Endothelial cell of umbilical vein (primary cell): ENCODE results near the gene MPIG6B. TPM values are rescaled to one million over a fixed set of nuclear protein-coding genes. Genes with fewer than 3 reads are reported as not detected.

Source experiments
- BruUV-seq: library from RNA; stranded (reverse); fragments of 400-500 nt; replicated peaks from 2 replicates; lab custom pipeline; 2021; lab: Mats Ljungman, UMichigan
- CTCF ChIA-PET: fragments of 300-600, 350-600 bp; sonication (Branson Sonifier 250); formaldehyde crosslinking; loops from one replicate; lab custom pipeline; 2021; ENCODE audit warnings: antibody characterized with exemption, inconsistent platforms; lab: Charles Lee
- POLR2A ChIA-PET: fragments of 300-600, 350-600 bp; sonication (Branson Sonifier 250); formaldehyde crosslinking; loops from one replicate; lab custom pipeline; 2021; ENCODE audit warnings: antibody characterized with exemption, inconsistent platforms; lab: Charles Lee
- DNase-seq: peaks from one replicate; pipeline ENCODE4 v3.0.0-alpha.2; 2011; ENCODE audit warnings: low read depth, low spot score
- FAIRE-seq: peaks from 2 replicates; lab custom pipeline; 2011; peaks lifted over from hg19 to GRCh38; lab: Jason Lieb, UNC
- H2AFZ ChIP-seq: 2 replicates; pipeline ENCODE4 v1.6.0; 2012; ENCODE audit warnings: low read depth, low read length, control low read depth, inconsistent platforms
- H3K27ac ChIP-seq: 2 replicates; pipeline ENCODE4 v1.5.1; 2011; ENCODE audit warnings: low read depth, mild to moderate bottlenecking, control low read depth, low read length, moderate library complexity; ENCODE audit not compliant: insufficient read depth
- H3K27me3 ChIP-seq, 2 experiments: 2 replicates each; pipeline versions ENCODE4 v1.6.0 to v1.6.1; 2011; ENCODE audit warnings: low read length in 2 of 2, mixed read lengths in 1 of 2; ENCODE audit not compliant: control insufficient read depth in 2 of 2, insufficient read depth in 2 of 2
- H3K36me3 ChIP-seq, 2 experiments: 2 replicates in 1 of 2; 3 replicates in 1 of 2; pipeline ENCODE4 v1.5.1; 2011; ENCODE audit warnings: low read length in 2 of 2, mild to moderate bottlenecking in 1 of 2, moderate library complexity in 1 of 2; ENCODE audit not compliant: control insufficient read depth in 2 of 2, insufficient read depth in 2 of 2; ENCODE audit errors: extremely low read depth in 1 of 2
- H3K4me1 ChIP-seq: 3 replicates; pipeline ENCODE4 v1.5.1; 2011; ENCODE audit warnings: mild to moderate bottlenecking, low read length; ENCODE audit not compliant: control insufficient read depth, insufficient read depth; ENCODE audit errors: extremely low read depth
- H3K4me2 ChIP-seq: 2 replicates; pipeline ENCODE4 v1.6.1; 2011; ENCODE audit warnings: low read length, control low read depth, mixed read lengths; ENCODE audit not compliant: insufficient read depth
- H3K4me3 ChIP-seq, 3 experiments: fragments of 200-600 bp in 1 of 3; sonication (generic), shearing (Covaris generic) in 1 of 3; replicated peaks in 1 of 3; 2 replicates each; pipeline ENCODE4 v1.5.1; 2011 to 2016; ENCODE audit warnings: control low read depth in 3 of 3, low read length in 3 of 3, mild to moderate bottlenecking in 2 of 3, inconsistent platforms in 1 of 3, low read depth in 1 of 3, moderate library complexity in 1 of 3; ENCODE audit not compliant: insufficient read depth in 1 of 3
- H3K79me2 ChIP-seq: 2 replicates; pipeline ENCODE4 v1.6.0; 2012; ENCODE audit warnings: low read length, inconsistent platforms; ENCODE audit not compliant: control insufficient read depth, insufficient read depth
- H3K9ac ChIP-seq: replicated peaks from 2 replicates; pipeline ENCODE3; 2011; ENCODE audit warnings: low read length, control low read depth; ENCODE audit not compliant: insufficient read depth; ENCODE audit errors: extremely low read depth
- H3K9me1 ChIP-seq: replicated peaks from 3 replicates; pipeline ENCODE4 v1.6.0; 2011; ENCODE audit warnings: mild to moderate bottlenecking, low read length; ENCODE audit not compliant: control insufficient read depth, insufficient read depth; ENCODE audit errors: extremely low read depth
- H3K9me3 ChIP-seq: replicated peaks from 2 replicates; pipeline ENCODE4 v1.5.1; 2012; ENCODE audit warnings: low read length, inconsistent platforms; ENCODE audit not compliant: control insufficient read depth, insufficient read depth
- H4K20me1 ChIP-seq: replicated peaks from 2 replicates; pipeline ENCODE3; 2011; ENCODE audit warnings: mild to moderate bottlenecking, low read length; ENCODE audit not compliant: control insufficient read depth, insufficient read depth; ENCODE audit errors: extremely low read depth
- CTCF ChIP-seq, 2 donors: IDR thresholded peaks; 1 replicate in 1 of 2; 2 replicates in 1 of 2; pipeline ENCODE4 v1.5.1; 2011; ENCODE audit warnings: low read length in 2 of 2, mild to moderate bottlenecking in 2 of 2, moderate library complexity in 2 of 2, control low read depth in 1 of 2, inconsistent platforms in 1 of 2, low read depth in 1 of 2; ENCODE audit not compliant: insufficient read depth in 1 of 2; ENCODE audit errors: extremely low read depth in 1 of 2
- FOS ChIP-seq: IDR thresholded peaks from 2 replicates; pipeline ENCODE4 v1.6.1; 2011; ENCODE audit warnings: mild to moderate bottlenecking, low read length, moderate library complexity, borderline replicate concordance; ENCODE audit not compliant: insufficient read depth
- JUN ChIP-seq: IDR thresholded peaks from 2 replicates; pipeline ENCODE4 v1.6.1; 2011; ENCODE audit warnings: borderline replicate concordance, low read depth; ENCODE audit not compliant: insufficient read length, insufficient read depth
- dilution Hi-C: fragments of 300-500 bp; cut with MboI; formaldehyde crosslinking; loops from one replicate; pipeline ENCODE4 v1.15.0; 2019; ENCODE audit warnings: low sequenced_read_pairs; ENCODE audit not compliant: extremely low pct_ligation_motif_present
- intact Hi-C: fragments of 100-400 bp; cut with micrococcal nuclease; formaldehyde crosslinking; loops from one replicate; pipeline ENCODE4 v1.10.0; 2022
- polyA plus RNA-seq, 4 experiments: library from polyadenylated mRNA; depleted of rRNA in 3 of 4; stranded (reverse) in 3 of 4; unstranded in 1 of 4; fragments of >200 nt; gene quantifications; 2 replicates each; pipeline versions ENCODE4 v1.2.1 to v1.2.3, GENCODE V29; 2011 to 2012; ENCODE audit warnings: missing spikeins in 1 of 4
- total RNA-seq: library from RNA; stranded (reverse); gene quantifications from 2 replicates; pipeline ENCODE4 v1.2.3, GENCODE V29; 2021

Gene MPIG6B
- total and polyA plus RNA-seq, 2 donors (not counting 3 experiments of a cell fraction or from before 2014, with no cell fraction given), result not detected

GRCh38 chr6:31728767-31729514, 5.8 kb downstream of the MPIG6B start, which contains the start of gene DDAH2:
Gene DDAH2 (minus strand): TSS chr6:31729299. CDS start chr6:31729161, 138 bp downstream.
- no peak for FAIRE-seq
- H4K20me1 ChIP-seq, result no peaks in the 10 kb centered on the region
- peaks cover 19 to 36% of the 10 kb centered on the region in 2 experiments for H3K36me3 ChIP-seq
- no peak for DNase-seq
- no peaks in the 10 kb centered on the region for H3K9me1 ChIP-seq
- peak within 1 kb of the TSS; percentile 80 for H3K9ac ChIP-seq
- CTCF ChIA-PET, result interaction anchor here (0.8 to 5.4 kb wide), 20 partner anchors 9 to 223 kb away, joined by 3 to 42 read pairs (median 6); partner anchors contain the start of genes ABHD16A, HSPA1B, LSM2 and LY6G5C
- H3K27me3 ChIP-seq, result no peaks in the 10 kb centered on the region
- H3K4me1 ChIP-seq, result peaks cover 31% of the 10 kb centered on the region
- dilution Hi-C loops (no loop called here), intact Hi-C loops (loop anchor here (1.0 kb wide), 3 partner anchors 40 to 101 kb away; no protein-coding TSS in a partner anchor)
- POLR2A ChIA-PET, result interaction anchor here (1.0 to 2.2 kb wide), 5 partner anchors 11 to 98 kb away, joined by 3 to 14 read pairs (median 4); partner anchors contain the start of genes ABHD16A, HSPA1A, HSPA1B and HSPA1L
- H2AFZ ChIP-seq, result no peak within 1 kb of the TSS
- peaks cover 11% of the 10 kb centered on the region for H3K79me2 ChIP-seq
- TF ChIP-seq JUN (no peak), FOS (no peak), CTCF (IDR thresholded peaks at IDR 0.05; ENCODE audit: extremely low read depth in 1 of 2, insufficient read depth in 1 of 2, low read depth in 1 of 2, low read length in 2 of 2) (peak in 1 of 2 donors; percentile 60)
- no TSS peak for BruUV-seq
- H3K27ac ChIP-seq, result peak within 1 kb of the TSS; percentile 54
- H3K9me3 ChIP-seq, result no peaks in the 10 kb centered on the region
- peak within 1 kb of the TSS; percentile 73 for H3K4me2 ChIP-seq
- H3K4me3 ChIP-seq, result peak within 1 kb of the TSS; percentile 66 to 94 (median 70)
